ENCODE measurements around the gene ADAMTSL5.
A peak's percentile ranks its signal among the peaks of the same experiment; 100 is the strongest.

ADAMTSL5 gene

DNA sequence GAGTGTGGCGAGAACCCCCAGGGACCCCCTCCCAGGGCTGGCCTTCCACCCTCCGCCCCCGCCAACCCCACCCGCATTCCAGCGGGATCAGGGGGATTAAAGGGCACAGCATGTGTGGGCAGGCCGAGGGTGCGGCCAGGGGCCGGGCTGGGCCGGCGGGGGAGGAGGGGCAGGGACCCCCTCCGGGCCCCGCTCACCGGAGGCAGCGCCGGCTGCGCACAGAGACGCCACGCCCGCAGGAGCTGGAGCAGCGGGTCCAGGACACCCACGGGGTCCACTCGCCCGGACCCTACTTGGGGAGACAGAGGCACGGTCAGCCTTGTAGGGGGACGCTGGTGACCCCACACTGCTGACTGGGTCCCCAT lies 2.4 kb downstream of the ADAMTSL5 start:
- Histone ChIP-seq H3K4me1 (ENCODE audit: insufficient read depth, low read length, poor library complexity, severe bottlenecking) (peaks cover 4% of the 10 kb centered on the region), H3K79me2 (ENCODE audit: insufficient read depth, low read length) (no peaks in the 10 kb centered on the region), H4K20me1 (ENCODE audit: insufficient read depth, low read length, poor library complexity, severe bottlenecking) (no peaks in the 10 kb centered on the region), H3K9me2 (replicated peaks; ENCODE audit: low read depth, low read length) (no peaks in the 10 kb centered on the region), H3K9me3 (ENCODE audit: insufficient read depth, low read depth, low read length) (no peaks in the 10 kb centered on the region), H3F3A (ENCODE audit: low read depth) (0 out of 2 replicates have a peak, but pooled peaks cover 4% of the 10 kb centered on the region), H3K4me2 (ENCODE audit: low read depth, low read length, poor library complexity, severe bottlenecking) (no peak overlapping the region), H3K9ac (ENCODE audit: low read depth, low read length, poor library complexity, severe bottlenecking) (no peak overlapping the region), H3K36me3 (ENCODE audit: insufficient read depth, low read length) (no peaks in the 10 kb centered on the region), H2AFZ (ENCODE audit: low read length) (no peak overlapping the region), H3K27me3 (ENCODE audit: insufficient read depth, low read length, poor library complexity, severe bottlenecking) (no peaks in the 10 kb centered on the region), H3K4me3 (ENCODE audit: low read length, poor library complexity, severe bottlenecking) (no peak overlapping the region)
- TF ChIP-seq, protein P1, sequence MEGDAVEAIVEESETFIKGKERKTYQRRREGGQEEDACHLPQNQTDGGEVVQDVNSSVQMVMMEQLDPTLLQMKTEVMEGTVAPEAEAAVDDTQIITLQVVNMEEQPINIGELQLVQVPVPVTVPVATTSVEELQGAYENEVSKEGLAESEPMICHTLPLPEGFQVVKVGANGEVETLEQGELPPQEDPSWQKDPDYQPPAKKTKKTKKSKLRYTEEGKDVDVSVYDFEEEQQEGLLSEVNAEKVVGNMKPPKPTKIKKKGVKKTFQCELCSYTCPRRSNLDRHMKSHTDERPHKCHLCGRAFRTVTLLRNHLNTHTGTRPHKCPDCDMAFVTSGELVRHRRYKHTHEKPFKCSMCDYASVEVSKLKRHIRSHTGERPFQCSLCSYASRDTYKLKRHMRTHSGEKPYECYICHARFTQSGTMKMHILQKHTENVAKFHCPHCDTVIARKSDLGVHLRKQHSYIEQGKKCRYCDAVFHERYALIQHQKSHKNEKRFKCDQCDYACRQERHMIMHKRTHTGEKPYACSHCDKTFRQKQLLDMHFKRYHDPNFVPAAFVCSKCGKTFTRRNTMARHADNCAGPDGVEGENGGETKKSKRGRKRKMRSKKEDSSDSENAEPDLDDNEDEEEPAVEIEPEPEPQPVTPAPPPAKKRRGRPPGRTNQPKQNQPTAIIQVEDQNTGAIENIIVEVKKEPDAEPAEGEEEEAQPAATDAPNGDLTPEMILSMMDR (conservative IDR thresholded peaks at IDR 0.05; ENCODE audit: low read length) = no peak
- TF ChIP-seq EZH2phosphoT487 (IDR thresholded peaks at IDR 0.05; ENCODE audit: borderline replicate concordance) = no peak

GRCh38 chr19:1509602-1510441 lies 3.0 kb downstream of the ADAMTSL5 start:
- no peaks in the 10 kb centered on the region for H3K36me3 ChIP-seq (ENCODE audit: insufficient read depth, low read length)
- no peaks in the 10 kb centered on the region for H3K27me3 ChIP-seq (ENCODE audit: insufficient read depth, low read length, poor library complexity, severe bottlenecking)
- H3K4me2 ChIP-seq (ENCODE audit: low read depth, low read length, poor library complexity, severe bottlenecking) = no peak overlapping the region

GRCh38 chr19:1508507-1508856 lies 4.3 kb downstream of the ADAMTSL5 start:
- Histone ChIP-seq H3K9me2 (replicated peaks; ENCODE audit: low read depth, low read length) (no peaks in the 10 kb centered on the region), H3K4me1 (ENCODE audit: insufficient read depth, low read length, poor library complexity, severe bottlenecking) (peaks cover 4% of the 10 kb centered on the region), H3K36me3 (ENCODE audit: insufficient read depth, low read length) (no peaks in the 10 kb centered on the region), H3K79me2 (ENCODE audit: insufficient read depth, low read length) (no peaks in the 10 kb centered on the region), H3K4me2 (ENCODE audit: low read depth, low read length, poor library complexity, severe bottlenecking) (peak overlapping the region; percentile 59), H3K9ac (ENCODE audit: low read depth, low read length, poor library complexity, severe bottlenecking) (peak overlapping the region; percentile 50), H4K20me1 (ENCODE audit: insufficient read depth, low read length, poor library complexity, severe bottlenecking) (no peaks in the 10 kb centered on the region), H2AFZ (ENCODE audit: low read length) (peak overlapping the region; percentile 69), H3K27me3 (ENCODE audit: insufficient read depth, low read length, poor library complexity, severe bottlenecking) (no peaks in the 10 kb centered on the region), H3K9me3 (ENCODE audit: insufficient read depth, low read depth, low read length) (no peaks in the 10 kb centered on the region), H3K4me3 (ENCODE audit: low read length, poor library complexity, severe bottlenecking) (peak overlapping the region; percentile 69), H3F3A (ENCODE audit: low read depth) (0 out of 2 replicates have a peak, but pooled peaks cover 4% of the 10 kb centered on the region)
- no peak for TF ChIP-seq EZH2phosphoT487 (IDR thresholded peaks at IDR 0.05; ENCODE audit: borderline replicate concordance)
- TF ChIP-seq, protein P1 (conservative IDR thresholded peaks at IDR 0.05; ENCODE audit: low read length) = no peak

More at GRCh38 chr19:1509602-1510441, 3.0 kb downstream of the ADAMTSL5 start:
- Histone ChIP-seq H3K4me1 (ENCODE audit: insufficient read depth, low read length, poor library complexity, severe bottlenecking) (peaks cover 4% of the 10 kb centered on the region), H3F3A (ENCODE audit: low read depth) (0 out of 2 replicates have a peak, but pooled peaks cover 4% of the 10 kb centered on the region), H3K79me2 (ENCODE audit: insufficient read depth, low read length) (no peaks in the 10 kb centered on the region), H3K9me2 (replicated peaks; ENCODE audit: low read depth, low read length) (no peaks in the 10 kb centered on the region), H4K20me1 (ENCODE audit: insufficient read depth, low read length, poor library complexity, severe bottlenecking) (no peaks in the 10 kb centered on the region), H3K4me3 (ENCODE audit: low read length, poor library complexity, severe bottlenecking) (no peak overlapping the region), H3K9ac (ENCODE audit: low read depth, low read length, poor library complexity, severe bottlenecking) (no peak overlapping the region), H3K9me3 (ENCODE audit: insufficient read depth, low read depth, low read length) (no peaks in the 10 kb centered on the region), H2AFZ (ENCODE audit: low read length) (no peak overlapping the region)
- TF ChIP-seq, protein P1 (conservative IDR thresholded peaks at IDR 0.05; ENCODE audit: low read length) = no peak
- no peak for TF ChIP-seq EZH2phosphoT487 (IDR thresholded peaks at IDR 0.05; ENCODE audit: borderline replicate concordance)
